NCI-H1105 (cell line): ENCODE data around the gene NEURL3.
"Not testable (repeated sequence)": the region's sequence is repeated elsewhere in the genome, so short reads cannot be mapped to it uniquely, and the experiment has no call there.

ENCODE experiments used
- DNase-seq: peaks from one replicate; lab custom pipeline; 2025; lab: John Stamatoyannopoulos, UW

The NEURL3 gene

GRCh38 chr2:96506907-96507240, 1.7 kb upstream of the NEURL3 start:
- DNase-seq: no peak

GRCh38 chr2:96506016-96506906, 1.1 kb upstream of the NEURL3 start:
- DNase-seq: no peak

- no peak for DNase-seq
Measured at GRCh38 chr2:96503637-96504243, 1.4 kb downstream of the NEURL3 start.

- DNase-seq: no peak
Measured at GRCh38 chr2:96502891-96503636, 2.1 kb downstream of the NEURL3 start.

- DNase-seq: no peak
Measured at GRCh38 chr2:96501886-96502810, 3.0 kb downstream of the NEURL3 start.

GRCh38 chr2:96501471-96501874, 3.7 kb downstream of the NEURL3 start:
- DNase-seq: no peak

- DNase-seq: no peak
Measured at GRCh38 chr2:96500385-96501066, 4.6 kb downstream of the NEURL3 start.

GRCh38 chr2:96499061-96499960, 5.8 kb downstream of the NEURL3 start:
- DNase-seq: no peak

GRCh38 chr2:96498611-96499010, 6.5 kb downstream of the NEURL3 start:
- not testable (repeated sequence) for DNase-seq

- no peak for DNase-seq
Measured at GRCh38 chr2:96498021-96498431, 7.1 kb downstream of the NEURL3 start.

GRCh38 chr2:96495982-96496629, 9.1 kb downstream of the NEURL3 start:
- DNase-seq: no peak

GRCh38 chr2:96494188-96494587, 11.0 kb downstream of the NEURL3 start:
- DNase-seq: no peak

- no peak for DNase-seq
Measured at GRCh38 chr2:96493072-96493471, 12.1 kb downstream of the NEURL3 start.

- no peak for DNase-seq
Measured at GRCh38 chr2:96491860-96492497, 13.2 kb downstream of the NEURL3 start.

GRCh38 chr2:96489663-96490062, 15.5 kb downstream of the NEURL3 start:
- no peak for DNase-seq

- no peak for DNase-seq
Measured at GRCh38 chr2:96489261-96489660, 15.9 kb downstream of the NEURL3 start.

- DNase-seq: no peak
Measured at GRCh38 chr2:96486696-96487095, 18.5 kb downstream of the NEURL3 start.

- DNase-seq: peak; percentile 9
Measured at GRCh38 chr2:96485751-96486651, 19.2 kb downstream of the NEURL3 start.
